ENCODE measurements around the gene GLRX. TPM values are rescaled to one million over a fixed set of nuclear protein-coding genes. Genes with fewer than 3 reads are reported as not detected.

The GLRX gene
- total and polyA plus RNA-seq, 2 of the 13 experiments (the other 11 are each of a cell fraction or from before 2014, with no cell fraction given): 63.8 to 499 TPM

GRCh38 chr5:95857185-95857945 is 34.8 kb upstream of the GLRX start (continued):
- TF ChIP-seq ZNF800 (CRISPR knock-in tag; IDR thresholded peaks at IDR 0.05) (no peak), UBTF (CRISPR knock-in tag; IDR thresholded peaks at IDR 0.05) (0 out of 2 replicates have a peak, but pooled peaks have one; percentile 46), NRL (CRISPR knock-in tag; IDR thresholded peaks at IDR 0.05; ENCODE audit: borderline replicate concordance) (no peak; the same call in 1 of the 2 replicates), NFYC (CRISPR knock-in tag; IDR thresholded peaks at IDR 0.05) (peak; percentile 30; the same call in 1 of the 2 replicates), GMEB1 (CRISPR knock-in tag; IDR thresholded peaks at IDR 0.05; ENCODE audit: borderline replicate concordance) (0 out of 2 replicates have a peak, but pooled peaks have one; percentile 31), ZNF44 (CRISPR knock-in tag; IDR thresholded peaks at IDR 0.05) (no peak), REPIN1 (CRISPR knock-in tag; IDR thresholded peaks at IDR 0.05; ENCODE audit: borderline replicate concordance, low read depth) (peak; percentile 81), SOX5 (CRISPR knock-in tag; IDR thresholded peaks at IDR 0.05; ENCODE audit: borderline replicate concordance) (peak; percentile 82), TBX3 (IDR thresholded peaks at IDR 0.05; ENCODE audit: borderline replicate concordance) (no peak; the same call in 1 of the 2 replicates), ZNF773 (CRISPR knock-in tag; IDR thresholded peaks at IDR 0.05; ENCODE audit: borderline replicate concordance) (0 out of 2 replicates have a peak, but pooled peaks have one; percentile 17), HIC2 (CRISPR knock-in tag; IDR thresholded peaks at IDR 0.05; ENCODE audit: low read depth) (peak; percentile 70; the same call in 1 of the 2 replicates), YEATS2 (CRISPR knock-in tag; IDR thresholded peaks at IDR 0.05; ENCODE audit: borderline replicate concordance) (peak; percentile 79; the same call in 1 of the 2 replicates), ZMAT3 (CRISPR knock-in tag; conservative IDR thresholded peaks at IDR 0.05) (peak; percentile 72), ATF4 (CRISPR knock-in tag; IDR thresholded peaks at IDR 0.05) (peak in 1 of 2 experiments; percentile 41; a peak in 1 of 4 replicates), ZNF788 (CRISPR knock-in tag; IDR thresholded peaks at IDR 0.05; ENCODE audit: borderline replicate concordance) (peak; percentile 86; the same call in 1 of the 2 replicates), PHF8 (CRISPR knock-in tag; IDR thresholded peaks at IDR 0.05) (peak; percentile 52; the same call in 1 of the 2 replicates), ISX (CRISPR knock-in tag; conservative IDR thresholded peaks at IDR 0.05) (0 out of 2 replicates have a peak, but pooled peaks have one; percentile 81), ATF5 (CRISPR knock-in tag; IDR thresholded peaks at IDR 0.05; ENCODE audit: low read depth) (no peak)

All from HepG2 (cell line).